Mucosa of descending colon (tissue), 3 donors: ENCODE results near the gene PBX3. TPM values are rescaled to one million over a fixed set of nuclear protein-coding genes. Genes with fewer than 3 reads are reported as not detected.
A peak's percentile ranks its signal among the peaks of the same experiment; 100 is the strongest.

ENCODE experiments used
- ATAC-seq: fragments of 200-7000 bp; cut with Tn5 transposase; one replicate; pipeline ENCODE4 v1.9.1; 2020; ENCODE audit warnings: mild to moderate bottlenecking, moderate library complexity
- DNase-seq, 3 donors: peaks; one replicate each; pipeline ENCODE4 v3.0.0-alpha.2; 2020
- H3K36me3 ChIP-seq: fragments of 200-600 bp; one replicate; pipeline ENCODE4 v1.8.0; 2021; ENCODE audit warnings: low read depth, mild to moderate bottlenecking
- H3K4me1 ChIP-seq: fragments of 200-600 bp; one replicate; pipeline ENCODE4 v1.8.0; 2021; ENCODE audit warnings: low read depth, mild to moderate bottlenecking
- H3K4me3 ChIP-seq: fragments of 200-600 bp; one replicate; pipeline ENCODE4 v1.8.0; 2021; ENCODE audit warnings: mild to moderate bottlenecking
- H3K9me3 ChIP-seq: fragments of 200-600 bp; one replicate; pipeline ENCODE4 v1.8.0; 2021; ENCODE audit warnings: mild to moderate bottlenecking
- CTCF ChIP-seq: fragments of 200-600 bp; IDR thresholded peaks from one replicate; pipeline ENCODE4 v1.8.0; 2022; ENCODE audit warnings: antibody characterized with exemption, mild to moderate bottlenecking
- intact Hi-C, 2 donors: fragments of 100-400 bp; cut with DNase I in 1 of 2; cut with micrococcal nuclease in 1 of 2; formaldehyde crosslinking; loops; one replicate each; pipeline versions ENCODE4 v1.11.0 to v1.11.1; 2022; cut with DNase I, micrococcal nuclease
- total RNA-seq, 3 donors: library from RNA; stranded (reverse); fragmentation: NEBNext Ultra II Directional in 2 of 3; extraction: Animal tissue kit (Norgen Biotek cat#: 25700) in 2 of 3; gene quantifications; one replicate each; pipeline versions ENCODE4 v1.2.1 to v1.2.4, GENCODE V29; 2021 to 2023
- donor health status: DM: no; HTN: no; CAD: no; lungs with moderate emphysema.
- donor health status: DM: no; HTN: no; CAD: no.
- donor health status: DM: no; HTN: yes; CAD: no.

PBX3 gene
- total RNA-seq, 3 donors from 2014 or later, result 11.7 to 71.7 (median 17.4) TPM

DNA sequence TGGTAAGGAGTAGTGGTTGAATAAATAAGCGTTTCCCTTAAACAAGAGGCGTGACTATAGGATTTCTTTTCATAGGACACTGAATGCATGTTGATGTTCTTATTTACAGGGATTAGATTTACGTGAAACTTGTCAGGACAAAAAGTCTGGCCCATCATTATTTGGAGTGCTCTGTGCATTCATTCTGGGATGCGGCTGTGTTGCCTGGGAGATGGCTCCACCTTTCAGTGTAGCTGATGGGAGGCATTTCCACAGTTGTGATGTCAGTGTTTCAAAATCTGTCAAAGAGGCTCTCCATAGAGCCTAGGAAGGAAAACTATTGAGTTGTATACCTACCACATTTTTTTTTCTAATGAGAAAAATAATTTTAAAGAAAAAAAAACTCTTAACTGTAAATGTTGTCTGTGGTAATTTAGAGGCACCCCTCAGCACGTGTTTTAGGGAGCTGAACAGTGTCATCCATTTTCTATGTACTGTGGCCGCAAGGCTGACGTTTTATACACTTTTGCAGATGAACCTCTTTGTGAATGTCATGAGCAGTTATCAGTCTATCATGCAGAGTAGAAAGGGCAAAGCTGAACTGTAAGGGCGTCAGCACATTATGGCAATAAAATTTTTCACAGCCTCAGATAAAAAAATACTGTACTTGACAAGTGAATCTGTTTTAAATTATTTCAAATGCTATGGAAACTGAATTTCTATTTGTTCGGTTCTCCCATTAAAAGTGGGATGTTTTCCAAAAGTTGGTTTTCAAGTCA lies 202.7 kb downstream of the PBX3 start:
- ATAC-seq, result peak; percentile 55
- Histone ChIP-seq H3K4me1 (peaks cover 10% of the 10 kb centered on the region), H3K9me3 (peaks cover 3% of the 10 kb centered on the region), H3K36me3 (no peaks in the 10 kb centered on the region), H3K4me3 (no peak overlapping the region)
- peak in 1 of 3 donors; percentile 12 for DNase-seq
- TF ChIP-seq CTCF, result no peak
- intact Hi-C loops, result no loop called here

DNA sequence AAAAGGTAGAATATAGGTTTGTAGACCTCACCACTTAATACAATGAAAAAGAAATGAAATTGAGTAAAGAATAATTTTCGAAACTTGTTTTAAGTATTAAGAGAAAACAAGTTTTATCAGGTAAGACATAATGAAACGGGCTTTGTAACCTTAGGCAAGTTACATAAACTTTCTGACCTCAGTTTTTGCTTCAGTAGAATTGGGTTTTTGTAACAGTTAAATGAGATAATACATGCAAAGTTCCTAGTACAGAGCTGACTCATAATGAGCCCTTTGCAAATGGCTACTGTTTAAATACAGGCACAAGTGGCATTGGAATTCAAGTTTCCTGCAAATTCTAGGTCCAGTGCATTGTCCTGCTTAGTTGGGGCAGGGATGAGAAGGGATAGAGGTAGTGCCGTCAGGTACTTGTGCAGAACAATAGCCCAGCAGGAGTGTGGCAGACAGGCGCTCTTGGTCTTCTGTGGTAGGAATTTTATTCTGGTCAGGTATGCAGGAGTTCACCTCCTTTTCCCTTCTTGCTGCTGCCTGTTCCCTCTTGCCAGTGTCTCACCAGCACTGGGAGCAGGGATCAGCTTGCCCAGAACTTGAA lies 203.8 kb downstream of the PBX3 start:
- TF ChIP-seq CTCF, result no peak
- Histone ChIP-seq H3K4me3 (no peak overlapping the region), H3K36me3 (no peaks in the 10 kb centered on the region), H3K9me3 (peaks cover 3% of the 10 kb centered on the region), H3K4me1 (peaks cover 10% of the 10 kb centered on the region)
- ATAC-seq (no peak), DNase-seq (no peak)
- intact Hi-C loops, result no loop called here

DNA sequence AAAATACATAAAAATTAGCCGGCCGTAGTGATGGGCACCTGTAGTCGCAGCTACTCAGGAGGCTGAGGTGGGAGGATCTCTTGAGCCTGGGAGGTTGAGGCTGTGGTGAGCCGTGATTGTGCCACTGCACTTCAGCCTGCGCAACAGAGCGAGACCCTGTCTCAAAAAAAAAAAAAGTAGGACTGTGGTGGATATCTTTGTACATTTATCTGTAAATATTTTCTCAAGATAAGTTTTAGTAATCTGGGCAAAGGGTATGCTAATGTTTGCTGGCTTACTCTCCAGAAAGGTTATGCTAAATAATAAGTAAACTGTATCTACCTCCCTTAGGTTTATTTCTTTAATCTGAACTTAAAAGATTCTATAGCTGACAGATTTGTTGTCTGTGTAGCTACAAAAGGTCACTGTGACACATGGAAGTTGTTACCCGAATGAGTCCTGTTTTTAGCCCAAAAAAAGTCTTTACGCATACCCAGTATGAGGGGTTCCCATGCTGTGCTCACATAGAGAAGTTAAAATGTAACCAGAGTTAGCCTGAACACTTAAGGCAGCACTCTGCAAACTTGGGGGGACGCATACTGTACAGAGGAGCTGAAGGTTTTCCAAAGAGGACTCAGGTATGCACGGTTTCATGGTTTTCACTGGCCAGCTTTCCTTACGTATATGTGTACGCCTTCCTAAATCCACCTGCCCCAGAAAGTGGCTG lies 206.3 kb downstream of the PBX3 start:
- DNase-seq, result no peak
- Histone ChIP-seq H3K9me3 (no peaks in the 10 kb centered on the region), H3K4me3 (no peak overlapping the region), H3K4me1 (peaks cover 10% of the 10 kb centered on the region), H3K36me3 (no peaks in the 10 kb centered on the region)
- no peak for TF ChIP-seq CTCF
- intact Hi-C loops, result no loop called here
- ATAC-seq, result no peak

GRCh38 chr9:125956102-125956501 lies 208.9 kb downstream of the PBX3 start:
- no peaks in the 10 kb centered on the region for H3K9me3 ChIP-seq
- no peak overlapping the region for H3K4me3 ChIP-seq
- no peaks in the 10 kb centered on the region for H3K4me1 ChIP-seq
- intact Hi-C loops, result no loop called here
- ATAC-seq (no peak), DNase-seq (no peak)
- TF ChIP-seq CTCF, result no peak
- no peaks in the 10 kb centered on the region for H3K36me3 ChIP-seq

GRCh38 chr9:125959315-125959714 lies 212.1 kb downstream of the PBX3 start:
- ATAC-seq, result no peak
- intact Hi-C loops, result no loop called here

More at GRCh38 chr9:125959315-125959714, 212.1 kb downstream of the PBX3 start:
- no peak for TF ChIP-seq CTCF
- Histone ChIP-seq H3K4me1 (no peaks in the 10 kb centered on the region), H3K9me3 (no peaks in the 10 kb centered on the region), H3K4me3 (no peak overlapping the region), H3K36me3 (no peaks in the 10 kb centered on the region)
- DNase-seq, result no peak
